Mesenchymal stem cell (in vitro differentiated cells and primary cell): Measurements from ENCODE around the gene OTC.

ENCODE experiments used
- DNase-seq: peaks from one replicate; pipeline ENCODE4 v3.0.0-alpha.2; 2013
- H2AFZ ChIP-seq: one replicate; pipeline ENCODE4 v1.6.1; 2013; ENCODE audit warnings: low read depth, mild to moderate bottlenecking, control low read depth, inconsistent platforms, low read length, moderate library complexity
- H2AK5ac ChIP-seq: 2 replicates; pipeline ENCODE4 v1.6.1; 2013; ENCODE audit warnings: low read length, moderate library complexity, mild to moderate bottlenecking, inconsistent platforms; ENCODE audit not compliant: severe bottlenecking
- H2BK120ac ChIP-seq: one replicate; pipeline ENCODE4 v1.6.1; 2013; ENCODE audit warnings: low read depth, mild to moderate bottlenecking, inconsistent platforms, low read length, moderate library complexity
- H2BK12ac ChIP-seq, 2 experiments: one replicate each; pipeline ENCODE4 v1.6.1; 2013; ENCODE audit warnings: inconsistent platforms in 2 of 2, low read length in 2 of 2, mild to moderate bottlenecking in 2 of 2, moderate library complexity in 2 of 2, control low read depth in 1 of 2
- H2BK15ac ChIP-seq: one replicate; pipeline ENCODE4 v1.6.1; 2013; ENCODE audit warnings: mild to moderate bottlenecking, low read depth, inconsistent platforms; ENCODE audit not compliant: poor library complexity, severe bottlenecking
- H2BK5ac ChIP-seq: 2 replicates; pipeline ENCODE4 v1.6.1; 2013; ENCODE audit warnings: low read depth, mild to moderate bottlenecking, low read length, control low read depth, inconsistent platforms; ENCODE audit not compliant: poor library complexity, severe bottlenecking
- H3K14ac ChIP-seq, 2 experiments: one replicate each; pipeline ENCODE4 v1.6.1; 2013; ENCODE audit warnings: inconsistent platforms in 2 of 2, low read length in 2 of 2, control low read depth in 1 of 2, mild to moderate bottlenecking in 1 of 2, moderate library complexity in 1 of 2
- H3K18ac ChIP-seq, 2 experiments: one replicate each; pipeline ENCODE4 v1.6.1; 2013; ENCODE audit warnings: inconsistent platforms in 2 of 2, low read length in 2 of 2, control low read depth in 1 of 2, low read depth in 1 of 2, mild to moderate bottlenecking in 1 of 2
- H3K23ac ChIP-seq, 2 experiments: one replicate each; pipeline ENCODE4 v1.6.1; 2013; ENCODE audit warnings: inconsistent platforms in 2 of 2, low read length in 2 of 2, mild to moderate bottlenecking in 2 of 2, moderate library complexity in 2 of 2, control low read depth in 1 of 2
- H3K27ac ChIP-seq: 2 replicates; pipeline ENCODE4 v1.5.1; 2013; ENCODE audit warnings: mild to moderate bottlenecking, moderate library complexity, low read length, control low read depth, inconsistent platforms; ENCODE audit not compliant: poor library complexity, severe bottlenecking
- H3K27me3 ChIP-seq, 2 experiments: 2 replicates each; pipeline versions ENCODE4 v1.6.1 to v1.7.0; 2013; ENCODE audit warnings: low read length in 2 of 2, mild to moderate bottlenecking in 2 of 2, moderate library complexity in 2 of 2, control low read depth in 1 of 2, inconsistent platforms in 1 of 2; ENCODE audit not compliant: control insufficient read depth in 1 of 2, insufficient read depth in 1 of 2
- H3K36me3 ChIP-seq, 2 experiments: 2 replicates each; pipeline versions ENCODE4 v1.6.1 to v1.7.0; 2013; ENCODE audit warnings: low read length in 2 of 2, control low read depth in 1 of 2, inconsistent platforms in 1 of 2, low read depth in 1 of 2, mild to moderate bottlenecking in 1 of 2; ENCODE audit not compliant: insufficient read depth in 2 of 2, control insufficient read depth in 1 of 2
- H3K4ac ChIP-seq, 2 experiments: one replicate each; pipeline ENCODE4 v1.6.1; 2013; ENCODE audit warnings: inconsistent platforms in 2 of 2, low read length in 2 of 2, mild to moderate bottlenecking in 2 of 2, moderate library complexity in 2 of 2, control low read depth in 1 of 2, low read depth in 1 of 2
- H3K4me1 ChIP-seq: 2 replicates; pipeline ENCODE4 v1.6.1; 2013; ENCODE audit warnings: low read depth, low read length, control low read depth; ENCODE audit not compliant: control insufficient read depth, insufficient read depth
- H3K4me2 ChIP-seq: 2 replicates; pipeline ENCODE4 v1.6.1; 2013; ENCODE audit warnings: low read length, mild to moderate bottlenecking, inconsistent platforms; ENCODE audit not compliant: poor library complexity, severe bottlenecking
- H3K4me3 ChIP-seq, 2 experiments: 2 replicates each; pipeline versions ENCODE4 v1.5.1 to v1.7.0; 2013; ENCODE audit warnings: low read length in 2 of 2, mild to moderate bottlenecking in 2 of 2, control low read depth in 1 of 2, low read depth in 1 of 2; ENCODE audit not compliant: insufficient read depth in 1 of 2
- H3K79me1 ChIP-seq: replicated peaks from 2 replicates; pipeline ENCODE4 v1.6.1; 2013; ENCODE audit warnings: mild to moderate bottlenecking, control low read depth, low read length, inconsistent platforms; ENCODE audit not compliant: poor library complexity, severe bottlenecking
- H3K9ac ChIP-seq: 2 replicates; pipeline ENCODE4 v1.7.0; 2013; ENCODE audit warnings: mild to moderate bottlenecking, low read length, moderate library complexity
- H3K9me3 ChIP-seq: 2 replicates; pipeline ENCODE4 v1.7.0; 2013; ENCODE audit warnings: mild to moderate bottlenecking, low read length; ENCODE audit not compliant: control insufficient read depth
- H4K8ac ChIP-seq: one replicate; pipeline ENCODE4 v1.6.1; 2013; ENCODE audit warnings: inconsistent platforms, mild to moderate bottlenecking, low read length, moderate library complexity
- H4K91ac ChIP-seq: one replicate; pipeline ENCODE4 v1.6.1; 2013; ENCODE audit warnings: mild to moderate bottlenecking, low read length, inconsistent platforms
- WGBS: methylation state at CpG from one replicate; pipeline ENCODE4 v1.1.7; 2013; ENCODE audit warnings: mixed read lengths; 5-methylcytosine and 5-hydroxymethylcytosine counted together

Gene OTC

GRCh38 chrX:38409289-38409688 is 56.9 kb downstream of the OTC start:
- Histone ChIP-seq H3K4ac (no peak overlapping the region), H3K79me1 (no peaks in the 10 kb centered on the region), H3K36me3 (no peaks in the 10 kb centered on the region), H4K8ac (no peak overlapping the region), H3K4me2 (no peak overlapping the region), H3K27me3 (peaks cover 0 to 50% of the 10 kb centered on the region in 2 experiments), H3K14ac (no peak overlapping the region), H3K9me3 (no peaks in the 10 kb centered on the region), H3K23ac (no peak overlapping the region), H3K27ac (no peak overlapping the region), H3K9ac (no peak overlapping the region), H2BK120ac (no peak overlapping the region), H2AK5ac (no peak overlapping the region), H4K91ac (no peak overlapping the region), H2BK12ac (no peak overlapping the region), H2BK15ac (no peak overlapping the region), H3K18ac (no peak overlapping the region), H2AFZ (no peak overlapping the region), H3K4me1 (no peaks in the 10 kb centered on the region), H2BK5ac (no peak overlapping the region), H3K4me3 (no peak overlapping the region)
- no peak for DNase-seq

GRCh38 chrX:38426785-38427184 is 74.4 kb downstream of the OTC start:
- no peaks in the 10 kb centered on the region for H3K79me1 ChIP-seq
- no peak overlapping the region for H2AK5ac ChIP-seq
- H2AFZ ChIP-seq = no peak overlapping the region
- no peaks in the 10 kb centered on the region for H3K4me1 ChIP-seq
- no peak overlapping the region for H2BK5ac ChIP-seq
- no peak overlapping the region for H3K4ac ChIP-seq
- H3K9me3 ChIP-seq = no peaks in the 10 kb centered on the region
- H4K91ac ChIP-seq = no peak overlapping the region
- no peak overlapping the region for H3K18ac ChIP-seq
- H3K4me3 ChIP-seq = no peak overlapping the region
- H3K27me3 ChIP-seq = peaks cover 0 to 36% of the 10 kb centered on the region in 2 experiments
- no peak overlapping the region for H3K27ac ChIP-seq
- DNase-seq = no peak
- no peak overlapping the region for H3K23ac ChIP-seq
- no peak overlapping the region for H2BK12ac ChIP-seq
- no peak overlapping the region for H2BK15ac ChIP-seq
- H2BK120ac ChIP-seq = no peak overlapping the region
- no peak overlapping the region for H3K14ac ChIP-seq
- no peak overlapping the region for H3K4me2 ChIP-seq
- H3K36me3 ChIP-seq = no peaks in the 10 kb centered on the region
- H3K9ac ChIP-seq = no peak overlapping the region
- no peak overlapping the region for H4K8ac ChIP-seq

GRCh38 chrX:38431525-38431924 is 79.1 kb downstream of the OTC start:
- Histone ChIP-seq H3K4me1 (no peaks in the 10 kb centered on the region), H2BK5ac (no peak overlapping the region), H3K4ac (no peak overlapping the region), H2BK12ac (no peak overlapping the region), H2BK15ac (no peak overlapping the region), H3K14ac (no peak overlapping the region), H3K9ac (no peak overlapping the region), H3K36me3 (no peaks in the 10 kb centered on the region), H2AFZ (no peak overlapping the region), H3K4me2 (no peak overlapping the region), H4K8ac (no peak overlapping the region), H2AK5ac (no peak overlapping the region), H3K79me1 (no peaks in the 10 kb centered on the region), H4K91ac (no peak overlapping the region), H3K27ac (no peak overlapping the region), H3K23ac (no peak overlapping the region), H3K9me3 (no peaks in the 10 kb centered on the region), H3K18ac (no peak overlapping the region), H3K4me3 (no peak overlapping the region), H3K27me3 (peaks cover 0 to 39% of the 10 kb centered on the region in 2 experiments), H2BK120ac (no peak overlapping the region)
- WGBS = no CpG with 5 or more reads among the region's 1 CpG
- no peak for DNase-seq

GRCh38 chrX:38435130-38435529 is 82.7 kb downstream of the OTC start:
- H2BK5ac ChIP-seq = no peak overlapping the region
- H3K4me1 ChIP-seq = no peaks in the 10 kb centered on the region
- no peaks in the 10 kb centered on the region for H3K79me1 ChIP-seq
- no peak overlapping the region for H2AK5ac ChIP-seq
- no peak overlapping the region for H3K4me2 ChIP-seq
- H3K18ac ChIP-seq = no peak overlapping the region
- H2BK12ac ChIP-seq = no peak overlapping the region
- H3K27ac ChIP-seq = no peak overlapping the region
- no peak overlapping the region for H2BK120ac ChIP-seq
- H3K9me3 ChIP-seq = no peaks in the 10 kb centered on the region
- H3K4ac ChIP-seq = no peak overlapping the region
- no peak overlapping the region for H3K4me3 ChIP-seq
- H3K23ac ChIP-seq = no peak overlapping the region
- no peak overlapping the region for H2AFZ ChIP-seq
- no peak overlapping the region for H4K8ac ChIP-seq
- H3K27me3 ChIP-seq = peaks cover 0 to 36% of the 10 kb centered on the region in 2 experiments
- H3K36me3 ChIP-seq = no peaks in the 10 kb centered on the region
- H2BK15ac ChIP-seq = no peak overlapping the region
- 92% methylated on average over 1 of the region's 1 CpG for WGBS
- H4K91ac ChIP-seq = no peak overlapping the region
- no peak overlapping the region for H3K9ac ChIP-seq
- DNase-seq = no peak
- no peak overlapping the region for H3K14ac ChIP-seq
